Measurements from ENCODE around the gene CHST14. TPM values are rescaled to one million over a fixed set of nuclear protein-coding genes. Genes with fewer than 3 reads are reported as not detected.

CHST14 gene
- total RNA-seq, 1 donor from 2014 or later, result 24.2 TPM

- no peaks in the 10 kb centered on the region for H3K36me3 Mint-ChIP-seq
- H3K4me1 Mint-ChIP-seq (ENCODE audit: unreplicated experiment), result no peaks in the 10 kb centered on the region
- no peak overlapping the region for H3K4me3 Mint-ChIP-seq
- peaks cover 20% of the 10 kb centered on the region for H3K27me3 Mint-ChIP-seq
- TF ChIP-seq CTCF (conservative IDR thresholded peaks at IDR 0.05), result no peak
- H3K9me3 Mint-ChIP-seq, result no peaks in the 10 kb centered on the region
- H3K27ac Mint-ChIP-seq, result no peak overlapping the region
- DNase-seq (ENCODE audit: extremely low spot score, unreplicated experiment), result no peak
Observed at GRCh38 chr15:40495516-40495915, 24.7 kb downstream of the CHST14 start.

- no peaks in the 10 kb centered on the region for H3K4me1 Mint-ChIP-seq (ENCODE audit: unreplicated experiment)
- H3K4me3 Mint-ChIP-seq, result no peak overlapping the region
- no peak for TF ChIP-seq CTCF (conservative IDR thresholded peaks at IDR 0.05)
- peaks cover 27% of the 10 kb centered on the region for H3K27me3 Mint-ChIP-seq
- no peak overlapping the region for H3K27ac Mint-ChIP-seq
- H3K9me3 Mint-ChIP-seq, result no peaks in the 10 kb centered on the region
- H3K36me3 Mint-ChIP-seq, result no peaks in the 10 kb centered on the region
- DNase-seq (ENCODE audit: extremely low spot score, unreplicated experiment), result no peak
Observed at GRCh38 chr15:40498418-40498817, 27.6 kb downstream of the CHST14 start.

GRCh38 chr15:40498891-40499290 lies 28.1 kb downstream of the CHST14 start:
- Mint-ChIP-seq H3K36me3 (no peaks in the 10 kb centered on the region), H3K27me3 (peaks cover 25% of the 10 kb centered on the region), H3K27ac (no peak overlapping the region), H3K4me3 (no peak overlapping the region), H3K4me1 (ENCODE audit: unreplicated experiment) (no peaks in the 10 kb centered on the region), H3K9me3 (no peaks in the 10 kb centered on the region)
- no peak for TF ChIP-seq CTCF (conservative IDR thresholded peaks at IDR 0.05)
- DNase-seq (ENCODE audit: extremely low spot score, unreplicated experiment), result no peak

GRCh38 chr15:40499931-40500330 lies 29.1 kb downstream of the CHST14 start:
- no peak for TF ChIP-seq CTCF (conservative IDR thresholded peaks at IDR 0.05)
- Mint-ChIP-seq H3K27ac (no peak overlapping the region), H3K4me3 (no peak overlapping the region), H3K27me3 (peaks cover 23% of the 10 kb centered on the region), H3K9me3 (no peaks in the 10 kb centered on the region), H3K36me3 (no peaks in the 10 kb centered on the region), H3K4me1 (ENCODE audit: unreplicated experiment) (no peaks in the 10 kb centered on the region)
- no peak for DNase-seq (ENCODE audit: extremely low spot score, unreplicated experiment)

GRCh38 chr15:40500568-40501330 lies 30.0 kb downstream of the CHST14 start:
- no peak for TF ChIP-seq CTCF (conservative IDR thresholded peaks at IDR 0.05)
- Mint-ChIP-seq H3K27me3 (peaks cover 19% of the 10 kb centered on the region), H3K4me1 (ENCODE audit: unreplicated experiment) (no peaks in the 10 kb centered on the region), H3K27ac (no peak overlapping the region), H3K9me3 (no peaks in the 10 kb centered on the region), H3K36me3 (no peaks in the 10 kb centered on the region), H3K4me3 (no peak overlapping the region)
- DNase-seq (ENCODE audit: extremely low spot score, unreplicated experiment), result no peak

Data from type B pancreatic cell (in vitro differentiated cells).